ENCODE results near the gene MAPRE2.

Gene MAPRE2

DNA sequence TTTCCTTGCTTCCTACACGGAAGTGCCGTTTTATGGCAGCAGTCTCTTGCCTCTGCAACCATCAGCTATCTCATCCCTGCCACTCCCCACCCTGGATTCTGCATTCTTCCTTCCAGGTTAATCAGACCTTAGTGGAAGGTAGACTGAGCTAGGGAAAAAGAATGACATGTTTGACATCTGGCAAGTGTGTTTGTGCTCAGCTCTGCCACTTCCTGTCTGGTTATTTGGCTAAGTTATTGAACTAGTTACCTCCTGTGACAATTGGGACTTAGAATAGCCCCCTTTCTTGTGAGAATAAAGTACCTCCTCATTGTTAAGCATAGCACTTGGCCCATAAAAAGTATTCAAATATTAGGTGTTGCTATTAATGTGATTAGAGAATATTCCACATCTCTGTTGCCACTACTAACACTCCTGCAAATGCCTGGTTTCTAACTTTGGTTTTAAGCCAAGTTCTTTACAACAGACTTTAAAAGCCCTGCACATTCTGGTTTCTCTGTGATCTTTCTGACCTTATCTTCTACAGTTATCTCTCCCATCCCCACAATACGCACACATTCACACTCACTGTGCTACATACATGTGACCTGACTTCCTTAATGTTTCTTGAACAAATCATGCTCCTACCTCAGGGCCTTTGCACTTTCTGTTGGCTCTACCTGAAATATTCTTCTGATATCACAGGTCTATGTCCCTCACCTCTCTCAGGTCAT is 10.8 kb upstream of the MAPRE2 start:
- DNase-seq (ENCODE audit: extremely low spot score, insufficient read length, low read depth) (no peak), FAIRE-seq (peak; percentile 62)

DNA sequence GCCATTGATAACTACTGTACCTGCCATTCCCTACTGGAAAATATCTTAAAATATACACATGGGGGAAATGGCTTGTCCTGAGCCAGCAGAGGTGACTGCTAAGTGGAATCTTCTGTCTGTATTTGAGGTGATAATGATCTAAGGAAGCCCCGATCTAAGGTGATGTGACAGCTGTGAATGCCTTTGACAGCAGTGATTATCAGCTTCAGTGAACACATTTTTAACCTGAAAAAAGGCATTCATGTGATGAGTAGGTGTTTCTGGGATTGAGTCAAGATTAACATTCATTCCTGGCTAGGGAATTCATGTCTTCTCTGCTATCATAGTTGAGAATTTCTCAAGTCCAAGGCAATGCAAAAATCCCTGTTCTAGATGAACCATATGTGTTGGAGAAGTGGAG is 9.1 kb upstream of the MAPRE2 start:
- FAIRE-seq (peak; percentile 5), DNase-seq (ENCODE audit: extremely low spot score, insufficient read length, low read depth) (no peak)

DNA sequence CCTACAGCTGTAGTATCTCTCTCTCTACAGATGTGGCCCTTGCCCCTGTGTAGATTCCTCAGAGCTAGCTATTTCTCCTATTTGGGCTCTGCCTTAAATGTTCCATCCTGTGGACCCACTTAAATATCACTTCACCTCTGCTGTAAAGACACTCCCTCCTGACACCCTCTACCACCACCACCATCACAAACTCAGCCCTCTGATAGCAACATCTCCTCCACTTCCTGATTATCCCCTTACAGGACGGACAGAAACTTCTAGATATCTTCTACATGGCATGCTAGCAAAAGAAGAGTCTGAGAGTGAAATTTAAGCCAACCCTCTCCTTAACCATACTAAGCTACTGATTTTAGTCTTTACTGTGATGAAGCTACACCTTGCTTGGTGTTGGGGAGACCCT is 3.2 kb upstream of the MAPRE2 start:
- no peak for DNase-seq (ENCODE audit: extremely low spot score, insufficient read length, low read depth)
- peak; percentile 12 for FAIRE-seq

DNA sequence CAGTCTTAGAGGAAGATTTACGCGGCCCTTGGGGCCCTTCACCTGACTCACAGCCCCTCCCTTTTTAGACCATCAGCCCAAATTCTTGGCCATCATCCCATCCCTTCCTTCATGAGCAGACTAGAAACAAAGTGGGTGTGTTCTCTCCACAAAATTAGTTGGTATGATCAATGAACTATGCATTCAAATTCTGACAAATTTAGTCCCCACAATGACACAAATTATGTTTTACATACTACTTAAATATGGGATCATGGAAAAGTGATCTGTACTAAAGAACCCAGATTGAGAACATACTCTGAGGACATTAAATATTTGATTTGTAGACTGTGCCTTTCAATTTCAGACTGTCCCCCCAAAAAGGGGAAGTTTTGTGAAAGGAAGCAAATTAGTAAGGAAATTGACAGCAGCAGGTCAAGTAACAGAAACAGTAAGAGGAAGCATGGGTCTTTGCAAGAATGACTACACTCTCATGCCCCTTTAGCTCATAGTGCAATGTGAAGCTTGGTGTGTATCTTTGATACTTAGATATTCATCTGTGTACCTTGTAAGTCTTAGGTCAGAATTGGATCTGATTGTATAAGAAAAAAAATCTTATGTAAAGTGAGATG is 2.2 kb upstream of the MAPRE2 start:
- DNase-seq (ENCODE audit: extremely low spot score, insufficient read length, low read depth) = no peak
- FAIRE-seq = peak; percentile 70

DNA sequence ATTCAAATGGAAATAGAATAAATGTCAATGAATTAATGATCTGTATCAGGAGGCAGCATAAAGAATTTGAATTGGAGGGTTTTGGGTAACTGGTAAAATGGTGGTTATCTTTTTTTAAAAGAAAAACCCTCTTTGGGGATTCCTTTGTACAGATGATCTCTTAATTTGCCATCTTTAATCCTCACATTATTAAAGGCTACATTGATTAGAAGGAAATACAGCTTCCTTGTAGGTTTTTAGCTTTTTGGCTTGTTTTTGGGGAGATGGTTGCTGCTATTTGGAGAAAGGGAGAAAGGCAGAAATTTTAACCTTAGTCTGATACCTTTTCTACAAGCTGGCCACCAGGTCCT is 600 bp upstream of the MAPRE2 start:
- FAIRE-seq (no peak), DNase-seq (ENCODE audit: extremely low spot score, insufficient read length, low read depth) (no peak)

DNA sequence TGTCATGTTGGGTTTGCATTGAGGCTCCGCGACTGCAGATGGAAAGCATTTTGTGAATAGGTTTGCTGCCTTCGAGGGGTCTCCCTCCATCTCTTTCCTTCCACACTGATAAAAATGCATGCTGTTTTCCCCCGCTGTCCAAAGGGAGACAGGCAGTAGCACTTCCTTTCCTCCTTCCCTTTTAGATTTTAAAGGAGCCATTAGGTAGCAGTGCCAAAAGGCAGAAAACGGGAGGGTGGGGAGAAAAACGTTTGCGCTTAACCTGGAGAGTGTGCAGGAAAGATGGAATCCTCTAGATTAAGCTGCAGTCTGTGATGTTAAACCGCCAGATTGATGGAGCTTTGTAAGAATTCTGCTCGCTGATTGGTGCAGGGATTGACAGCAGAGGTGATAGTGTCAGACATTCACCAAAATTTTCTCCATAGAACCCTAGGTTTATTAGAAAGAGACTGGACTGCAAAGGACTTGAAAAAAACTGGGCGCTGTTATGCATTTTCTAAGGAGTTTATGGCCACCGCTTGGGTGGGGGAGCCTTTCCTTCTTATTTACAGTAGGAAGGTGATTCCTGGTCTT is 688 bp downstream of the MAPRE2 start:
- no peak for DNase-seq (ENCODE audit: extremely low spot score, insufficient read length, low read depth)
- FAIRE-seq = peak; percentile 59

DNA sequence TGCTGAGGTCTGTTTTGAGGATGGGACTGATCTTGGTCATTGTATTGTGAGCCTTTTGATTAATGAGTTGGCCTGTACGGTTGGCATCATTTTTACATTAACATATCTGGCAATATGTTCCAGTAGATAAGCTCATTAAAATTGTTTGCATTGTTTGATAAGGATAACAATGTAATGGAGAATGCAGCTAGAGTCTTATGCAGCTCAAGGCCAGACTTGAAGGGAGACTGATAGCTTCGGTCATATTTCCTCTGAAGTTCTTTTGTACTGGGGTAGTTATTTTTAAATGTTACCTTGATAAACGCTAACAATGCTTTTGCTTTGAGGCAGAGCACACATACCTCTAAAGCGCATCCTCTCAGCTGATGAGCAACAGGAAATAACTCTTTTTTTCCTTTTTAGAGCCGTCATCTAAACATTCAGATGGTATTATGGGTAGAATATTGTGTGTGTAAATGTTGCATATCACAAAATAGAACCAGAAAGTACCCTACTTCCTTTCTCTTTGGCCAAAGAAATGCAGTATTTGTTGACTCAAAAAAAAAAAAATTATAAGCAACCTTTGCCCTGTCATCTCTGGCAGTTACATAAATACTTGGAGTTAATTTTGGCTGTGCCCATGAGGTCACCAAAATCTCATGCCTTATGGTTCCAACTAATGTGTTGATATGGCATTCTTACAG is 1.3 kb downstream of the MAPRE2 start:
- FAIRE-seq = peak; percentile 77
- DNase-seq (ENCODE audit: extremely low spot score, insufficient read length, low read depth) = no peak

DNA sequence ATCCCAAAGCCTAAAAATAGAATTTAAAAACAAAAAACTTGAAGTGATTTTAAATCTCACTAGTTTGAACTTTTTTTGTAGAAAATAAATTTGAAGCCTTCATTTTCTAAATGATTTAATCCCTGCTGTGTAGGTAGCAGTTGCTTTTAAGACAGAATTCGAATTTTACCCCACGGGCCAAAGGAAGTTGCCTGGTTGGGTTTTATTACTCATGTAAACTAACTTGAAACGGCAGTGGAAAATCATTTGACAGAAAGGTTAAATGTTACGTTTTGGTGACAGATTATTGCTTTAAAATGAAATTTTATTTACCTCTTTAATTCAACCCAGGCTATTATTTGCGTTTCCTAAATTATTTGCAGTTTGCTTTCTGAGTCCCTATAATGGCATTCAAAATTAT is 2.0 kb downstream of the MAPRE2 start:
- DNase-seq (ENCODE audit: extremely low spot score, insufficient read length, low read depth) (no peak), FAIRE-seq (no peak)

DNA sequence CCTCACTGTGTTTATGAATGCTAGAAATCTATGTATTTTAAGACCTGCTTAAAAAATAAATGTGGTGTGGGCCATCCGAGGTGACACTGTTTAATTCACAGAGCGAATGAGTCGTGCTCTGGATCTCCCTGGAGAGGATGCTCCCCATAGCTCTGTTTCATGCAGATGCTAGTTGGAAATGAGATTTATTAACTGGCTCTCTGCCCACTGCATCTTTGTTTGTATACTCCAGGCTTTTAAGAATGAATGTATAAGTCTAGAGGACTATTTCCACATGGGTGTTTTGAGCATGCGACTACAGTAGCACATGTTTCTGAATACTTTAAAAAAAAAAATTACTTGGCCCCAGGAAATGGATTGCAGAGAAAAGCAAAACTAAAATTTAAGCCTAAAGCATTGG is 3.9 kb downstream of the MAPRE2 start:
- DNase-seq (ENCODE audit: extremely low spot score, insufficient read length, low read depth) (no peak), FAIRE-seq (no peak)

DNA sequence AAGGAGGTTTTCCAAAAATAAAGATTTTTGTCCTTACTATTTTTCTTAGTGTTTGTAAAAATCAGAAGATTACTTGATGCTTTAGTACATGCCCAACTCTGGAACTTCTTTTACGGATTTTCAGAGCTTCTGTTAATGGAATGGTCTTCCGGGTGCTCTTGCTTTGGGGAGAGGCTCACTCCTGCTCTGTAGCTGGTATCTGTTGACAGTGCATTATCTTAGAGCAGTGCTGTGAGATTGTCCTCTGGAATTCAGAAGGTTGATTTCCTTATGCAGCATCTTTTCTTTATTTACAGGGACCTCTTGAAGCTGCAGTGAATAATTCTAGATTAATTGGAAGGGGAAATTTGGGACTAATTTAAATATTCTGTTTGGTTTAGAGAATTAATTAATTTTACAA is 4.6 kb downstream of the MAPRE2 start:
- DNase-seq (ENCODE audit: extremely low spot score, insufficient read length, low read depth) (no peak), FAIRE-seq (no peak)

DNA sequence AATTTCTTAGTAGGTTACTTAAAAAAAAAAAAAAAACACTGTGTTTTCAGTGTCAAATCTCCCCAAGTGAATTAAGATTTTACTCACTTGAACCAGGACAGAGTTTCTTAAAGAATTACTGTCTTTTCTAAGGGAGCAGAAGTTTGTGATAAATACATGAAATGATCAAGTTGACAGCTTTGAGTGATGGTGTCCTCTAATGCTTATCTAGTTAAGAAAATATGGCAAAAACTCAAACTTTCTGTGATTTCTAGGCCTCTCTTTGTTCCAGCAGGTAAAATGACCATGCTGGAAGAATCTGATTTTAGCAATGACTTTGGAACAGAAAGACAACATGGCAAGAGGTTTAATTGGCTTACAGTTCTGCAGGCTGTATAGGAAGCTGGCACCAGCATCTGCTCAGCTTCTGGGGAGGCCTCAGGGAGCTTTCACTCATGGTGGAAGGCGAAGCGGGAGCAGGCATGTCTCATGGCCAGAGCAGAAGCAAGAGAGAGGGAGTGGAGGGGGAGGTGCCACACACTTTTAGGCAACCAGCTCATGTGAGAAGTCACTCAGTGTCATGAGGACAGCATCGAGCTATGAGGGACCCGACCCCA is 6.6 kb downstream of the MAPRE2 start:
- FAIRE-seq (no peak), DNase-seq (ENCODE audit: extremely low spot score, insufficient read length, low read depth) (no peak)

DNA sequence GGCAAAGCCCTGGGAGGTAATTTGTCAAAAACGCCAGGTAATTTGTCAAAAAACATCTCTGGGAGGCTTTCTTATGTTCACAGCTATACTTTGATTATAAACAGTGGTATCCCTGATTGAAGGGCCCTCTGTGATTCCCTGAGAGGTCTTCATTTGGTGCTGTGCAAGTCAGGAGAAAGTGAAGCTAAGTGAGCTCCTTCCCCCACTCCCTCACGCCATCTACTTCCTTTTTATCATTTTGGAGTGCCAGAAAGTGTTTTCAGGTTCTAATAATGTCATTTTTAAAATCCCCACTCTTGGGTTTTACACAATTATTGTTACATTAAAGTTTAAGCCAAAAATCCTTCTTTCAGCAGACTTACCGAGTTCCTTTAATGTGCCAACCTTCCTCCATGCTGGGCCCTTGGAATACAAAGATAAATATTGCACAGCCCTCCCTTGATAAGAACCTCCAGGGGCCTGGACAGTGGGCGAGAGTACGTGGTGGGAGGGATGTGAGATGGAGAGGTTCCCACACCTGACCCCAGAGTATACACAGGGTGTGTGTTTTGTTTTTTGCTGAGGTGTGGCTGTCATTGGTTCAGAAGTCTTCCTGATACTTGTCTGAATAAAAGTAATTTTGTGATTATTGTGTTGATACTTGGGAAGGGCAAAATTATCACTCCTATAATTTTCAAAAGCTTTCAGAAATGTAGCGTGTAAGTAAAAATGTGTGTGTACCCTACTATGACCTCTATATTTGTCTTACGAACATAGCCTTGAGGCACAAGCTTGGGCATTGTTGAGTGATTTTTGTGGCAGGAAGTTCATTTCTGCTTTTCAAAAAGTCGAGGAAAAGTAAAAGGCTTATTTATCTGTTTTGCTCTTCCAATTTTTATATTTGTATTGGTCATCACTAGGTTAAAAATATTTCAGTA is 8.2 kb downstream of the MAPRE2 start:
- DNase-seq (ENCODE audit: extremely low spot score, insufficient read length, low read depth) = no peak
- peak; percentile 29 for FAIRE-seq

DNA sequence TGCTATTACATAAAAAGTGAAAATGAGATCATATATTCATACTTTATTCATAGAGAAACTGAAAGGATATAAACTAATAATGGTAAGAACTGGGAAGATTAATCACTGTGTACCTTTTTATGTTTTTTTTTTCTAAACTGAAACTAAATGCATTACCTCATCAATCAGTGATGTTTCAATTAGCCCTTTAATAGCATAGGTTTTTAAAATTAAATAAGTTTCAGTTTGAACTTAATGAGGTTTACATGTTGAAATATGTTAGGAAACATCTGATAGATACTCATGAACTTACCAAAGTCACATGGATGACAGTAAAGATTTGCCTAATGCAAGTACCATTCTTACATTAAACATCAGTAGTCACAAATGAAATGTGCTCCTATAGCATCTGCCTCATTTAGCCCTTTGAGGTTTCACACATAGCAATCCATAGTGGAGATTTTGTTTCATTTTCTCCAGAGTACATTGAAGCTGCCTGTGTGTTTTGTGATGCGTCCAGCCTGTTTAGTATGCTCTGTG is 8.9 kb downstream of the MAPRE2 start:
- DNase-seq (ENCODE audit: extremely low spot score, insufficient read length, low read depth) (no peak), FAIRE-seq (peak; percentile 63)

DNA sequence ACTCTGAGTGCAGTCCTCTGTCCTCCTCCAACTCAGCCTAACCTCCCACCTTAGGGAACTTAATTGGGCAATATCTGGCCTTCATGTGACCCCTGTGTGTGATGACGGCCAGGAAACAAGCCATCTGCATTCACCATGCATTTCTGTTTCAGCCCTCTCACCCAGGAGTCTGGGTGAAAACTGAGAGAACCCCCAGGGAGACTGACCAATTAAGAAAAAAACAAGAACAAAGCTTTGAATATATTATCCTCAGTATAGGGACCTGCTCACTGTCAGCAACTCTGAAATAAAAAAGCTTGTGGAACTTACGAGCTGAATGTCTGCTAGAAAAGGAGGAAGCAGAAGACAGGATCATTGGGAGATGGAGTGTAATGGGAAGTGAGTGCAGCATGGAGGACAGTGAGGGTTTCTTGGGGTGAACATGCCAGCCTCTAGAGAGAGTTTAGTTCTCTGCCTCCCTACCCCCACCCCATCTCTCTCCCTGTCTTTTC is 9.5 kb downstream of the MAPRE2 start:
- FAIRE-seq (peak; percentile 68), DNase-seq (ENCODE audit: extremely low spot score, insufficient read length, low read depth) (no peak)

DNA sequence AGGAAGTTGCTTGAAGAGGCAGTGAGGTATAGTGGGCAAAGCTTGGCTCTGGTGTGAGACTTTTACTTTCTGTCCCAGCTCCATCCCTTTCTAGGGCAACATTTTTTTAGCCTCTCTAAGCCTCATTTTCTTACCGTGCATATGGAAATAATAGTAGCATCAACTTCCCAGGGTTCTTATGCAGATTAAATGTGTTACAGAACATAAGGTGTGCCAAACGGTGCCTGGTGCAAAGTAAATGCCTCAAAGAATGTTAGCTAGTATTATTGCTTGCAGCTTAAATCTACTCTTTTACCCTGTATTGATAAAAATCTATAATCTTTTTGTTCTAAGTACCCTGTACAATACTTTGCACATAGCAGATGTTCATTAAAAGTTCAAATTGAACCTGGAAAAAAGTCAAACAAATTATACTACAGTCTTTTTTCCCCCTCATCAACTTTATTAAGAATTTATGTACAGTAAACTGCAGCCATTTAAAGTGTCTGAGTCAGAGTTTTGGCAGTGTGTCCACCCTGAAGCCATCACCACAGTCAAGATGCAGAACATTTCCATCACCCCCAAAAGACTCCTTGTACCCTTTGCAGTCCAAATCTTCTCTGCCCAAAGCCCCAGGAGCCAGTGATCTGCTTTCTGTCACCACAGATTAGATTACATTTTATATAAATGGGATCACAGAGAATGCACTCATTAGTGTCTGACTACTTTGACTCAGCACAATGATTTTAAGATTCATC is 10.6 kb downstream of the MAPRE2 start:
- DNase-seq (ENCODE audit: extremely low spot score, insufficient read length, low read depth) = no peak
- FAIRE-seq = no peak

DNA sequence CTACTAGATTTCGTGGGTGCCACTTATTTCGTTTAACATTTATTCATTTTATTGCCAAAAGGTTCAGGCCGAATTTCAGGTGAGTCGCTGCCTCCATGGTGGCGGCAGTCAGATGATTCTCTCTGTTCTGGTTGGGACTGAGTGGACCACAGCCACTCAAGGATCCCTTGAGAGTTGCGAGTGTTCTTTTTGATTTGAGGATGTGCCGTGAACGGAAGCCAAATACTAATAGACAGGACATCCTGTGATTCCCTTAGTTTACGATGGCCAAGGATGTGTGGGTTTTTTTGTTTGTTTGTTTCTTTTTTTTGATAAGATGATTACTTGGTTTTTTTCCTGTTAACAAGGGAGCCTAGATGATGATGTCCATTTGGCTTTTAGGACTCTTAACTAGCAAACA is 13.2 kb downstream of the MAPRE2 start:
- FAIRE-seq = no peak
- DNase-seq (ENCODE audit: extremely low spot score, insufficient read length, low read depth) = no peak

DNA sequence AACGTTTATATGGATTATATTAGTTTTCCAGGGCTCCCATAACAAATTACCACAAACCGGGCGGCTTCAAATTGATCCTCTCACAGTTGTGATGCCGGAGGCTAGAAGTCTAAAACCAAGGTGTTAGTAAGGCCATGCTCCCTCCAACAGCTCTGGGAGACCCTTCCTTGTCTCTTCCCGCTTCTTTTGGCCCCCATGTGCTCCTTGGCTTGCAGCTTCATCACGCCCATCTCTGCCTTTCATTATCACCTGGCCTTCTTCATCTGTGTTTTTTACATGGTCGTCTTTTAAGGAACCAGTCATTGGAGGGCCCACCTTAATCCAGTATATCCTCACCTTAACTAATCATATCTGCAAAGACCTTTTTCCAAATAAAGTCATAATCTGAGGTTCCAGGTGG is 13.9 kb downstream of the MAPRE2 start:
- DNase-seq (ENCODE audit: extremely low spot score, insufficient read length, low read depth) = no peak
- no peak for FAIRE-seq

DNA sequence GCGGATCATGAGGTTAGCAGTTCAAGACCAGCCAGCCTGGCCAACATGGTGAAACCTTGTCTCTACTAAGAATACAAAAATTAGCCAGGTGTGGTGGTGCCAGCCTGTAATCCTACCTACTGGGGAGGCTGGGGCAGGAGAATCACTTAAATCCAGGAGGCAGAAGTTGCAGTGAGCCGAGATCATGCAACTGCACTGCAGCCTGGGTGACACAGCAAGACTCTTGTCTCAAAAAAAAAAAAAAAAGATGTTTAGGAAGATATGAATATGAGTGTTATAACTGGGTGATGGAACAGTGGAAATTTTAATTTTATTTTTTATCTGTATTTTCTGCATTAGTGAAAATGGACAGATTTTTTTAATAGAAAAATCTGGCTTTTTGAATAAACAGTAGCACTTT is 14.5 kb downstream of the MAPRE2 start:
- no peak for FAIRE-seq
- no peak for DNase-seq (ENCODE audit: extremely low spot score, insufficient read length, low read depth)
